GM12872 (cell line): ENCODE results near the gene TATDN2.

Experiments
- CTCF ChIP-seq: IDR thresholded peaks from 3 replicates; pipeline ENCODE4 v1.5.1; 2011; ENCODE audit warnings: low read depth, mild to moderate bottlenecking, low read length, moderate library complexity; ENCODE audit not compliant: insufficient read depth

The TATDN2 gene

GRCh38 chr3:10285272-10286132 lies 37.2 kb downstream of the TATDN2 start:
- no peak for TF ChIP-seq CTCF

GRCh38 chr3:10286133-10286524 lies 37.9 kb downstream of the TATDN2 start:
- no peak for TF ChIP-seq CTCF

DNA sequence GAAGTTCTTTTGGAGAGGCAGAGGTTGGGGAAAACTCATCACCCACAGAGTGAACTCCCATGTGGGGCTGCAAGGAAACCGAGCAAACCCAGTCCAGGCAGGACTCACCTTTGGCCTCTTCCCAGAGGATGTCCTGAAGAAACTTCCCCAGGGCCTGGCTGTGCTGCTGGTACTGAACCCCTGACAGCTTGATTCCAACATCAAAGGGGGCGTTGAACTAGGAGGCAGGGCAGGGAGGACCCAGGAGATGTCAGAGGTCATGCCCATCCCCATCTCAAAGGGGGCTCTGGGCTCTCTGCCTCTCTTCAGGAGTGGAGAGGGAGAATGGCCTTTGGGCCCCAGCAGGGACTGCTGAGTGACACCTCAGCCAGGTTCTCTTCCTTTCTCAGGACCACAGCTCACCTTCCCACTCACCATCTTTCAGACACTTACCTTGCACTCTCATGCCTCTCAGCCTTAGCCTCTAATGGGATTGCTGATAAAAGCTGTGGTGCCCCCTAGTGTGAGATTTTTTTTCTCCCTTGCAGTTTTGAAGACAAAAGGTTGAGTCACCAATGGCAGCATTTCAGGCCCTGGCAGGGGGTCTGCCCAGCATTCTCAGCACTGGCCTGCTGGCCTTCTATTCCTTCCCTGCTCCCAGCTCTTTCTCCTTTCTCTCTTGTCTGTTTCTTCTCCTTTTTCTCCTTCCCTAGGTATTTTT lies 38.5 kb downstream of the TATDN2 start:
- TF ChIP-seq CTCF: peak; percentile 49

GRCh38 chr3:10287936-10288574 lies 39.8 kb downstream of the TATDN2 start:
- TF ChIP-seq CTCF: no peak

- TF ChIP-seq CTCF: no peak
Measured at GRCh38 chr3:10288575-10288960, 40.3 kb downstream of the TATDN2 start.

- TF ChIP-seq CTCF: no peak
Measured at GRCh38 chr3:10289077-10289476, 40.8 kb downstream of the TATDN2 start.

DNA sequence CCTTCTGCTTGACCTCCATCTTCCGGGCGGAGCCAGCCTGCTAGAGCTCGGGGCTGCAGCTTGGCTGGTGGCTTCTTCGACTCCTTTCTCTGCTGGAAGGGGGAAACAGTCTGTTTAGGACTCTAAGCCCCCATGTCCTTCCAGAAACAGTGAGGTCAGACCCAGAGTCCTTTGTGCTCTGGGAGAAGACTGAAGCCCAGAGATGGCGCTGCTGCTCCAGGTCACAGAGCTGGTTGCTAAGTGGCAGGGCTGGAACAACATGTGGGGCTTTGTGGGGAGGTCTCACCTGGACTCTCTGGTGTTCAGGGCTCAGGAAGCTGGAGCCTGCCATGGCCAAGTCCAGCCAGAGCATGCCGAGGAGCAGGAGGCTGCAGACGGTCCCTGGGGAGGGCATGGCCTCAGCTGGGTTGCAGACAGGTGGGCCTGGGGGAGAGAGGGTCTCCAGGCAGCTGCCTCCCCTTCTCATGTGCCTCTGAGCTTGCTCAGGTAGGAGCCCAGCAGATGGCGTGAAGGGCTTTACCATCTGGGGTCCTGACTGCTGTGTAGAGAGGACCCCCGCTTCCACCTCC lies 41.6 kb downstream of the TATDN2 start:
- no peak for TF ChIP-seq CTCF
